ENCODE measurements around the gene CLK3.
A peak's percentile ranks its signal among the peaks of the same experiment; 100 is the strongest.
"Not testable (repeated sequence)": the region's sequence is repeated elsewhere in the genome, so short reads cannot be mapped to it uniquely, and the experiment has no call there.

Gene CLK3

DNA sequence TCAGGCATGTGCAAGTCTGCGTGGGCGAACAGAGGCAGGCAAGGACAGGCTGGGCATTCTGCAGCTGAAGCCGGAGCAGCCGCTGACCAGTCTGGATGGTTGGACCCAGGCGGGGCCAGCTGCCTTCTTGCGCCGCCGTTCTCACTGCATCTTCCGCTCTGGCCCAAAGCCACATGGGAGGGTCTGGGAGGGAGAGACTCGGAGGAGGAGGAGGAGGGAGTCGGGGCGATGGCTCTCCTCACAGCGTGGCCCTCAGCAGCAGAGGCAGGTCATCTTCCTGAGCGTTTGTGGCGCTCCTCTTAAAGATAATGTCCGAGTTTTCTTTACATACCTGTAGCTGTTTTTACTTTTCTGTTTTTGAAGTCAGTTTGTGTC is 5.9 kb downstream of the CLK3 start:
- no peak for DNase-seq (ENCODE audit: low spot score)

DNA sequence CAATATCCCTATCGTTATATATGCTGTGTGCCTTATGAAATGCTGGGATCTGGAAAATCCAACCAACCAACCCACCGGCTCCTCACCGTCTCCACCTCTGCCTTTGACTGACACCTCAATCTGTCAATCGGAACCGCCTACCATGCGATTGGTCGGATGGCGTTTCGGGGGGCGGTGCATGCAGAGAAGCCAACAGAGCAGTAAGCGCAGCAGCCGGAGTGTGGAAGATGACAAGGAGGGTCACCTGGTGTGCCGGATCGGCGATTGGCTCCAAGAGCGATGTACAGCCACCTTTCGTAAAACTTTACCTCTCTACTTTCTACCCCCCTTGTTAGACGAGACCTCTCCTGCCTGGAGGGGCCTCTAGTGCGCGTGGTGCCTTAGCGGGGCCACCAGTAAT is 6.3 kb downstream of the CLK3 start:
- DNase-seq (ENCODE audit: low spot score): no peak

DNA sequence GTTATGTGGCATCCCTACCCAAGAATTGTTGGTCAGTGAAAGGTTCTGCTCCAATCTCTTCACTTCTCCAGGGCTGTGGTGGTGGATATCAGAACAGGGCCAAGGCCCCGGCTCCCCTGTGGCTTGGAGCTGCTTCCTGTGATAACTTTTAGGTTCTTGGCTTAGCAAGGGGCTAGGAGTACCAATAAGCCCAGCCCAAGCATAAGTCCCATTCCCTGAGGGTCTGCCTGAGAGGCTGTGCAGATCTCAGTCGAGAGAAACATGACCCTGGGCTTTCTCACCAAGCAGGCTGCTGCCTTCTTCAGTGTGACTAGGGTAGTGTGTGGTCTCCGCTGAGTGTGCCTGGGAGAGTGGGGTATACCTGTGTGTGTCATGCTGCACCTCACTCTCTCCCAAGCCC is 7.1 kb downstream of the CLK3 start:
- DNase-seq (ENCODE audit: low spot score): no peak

DNA sequence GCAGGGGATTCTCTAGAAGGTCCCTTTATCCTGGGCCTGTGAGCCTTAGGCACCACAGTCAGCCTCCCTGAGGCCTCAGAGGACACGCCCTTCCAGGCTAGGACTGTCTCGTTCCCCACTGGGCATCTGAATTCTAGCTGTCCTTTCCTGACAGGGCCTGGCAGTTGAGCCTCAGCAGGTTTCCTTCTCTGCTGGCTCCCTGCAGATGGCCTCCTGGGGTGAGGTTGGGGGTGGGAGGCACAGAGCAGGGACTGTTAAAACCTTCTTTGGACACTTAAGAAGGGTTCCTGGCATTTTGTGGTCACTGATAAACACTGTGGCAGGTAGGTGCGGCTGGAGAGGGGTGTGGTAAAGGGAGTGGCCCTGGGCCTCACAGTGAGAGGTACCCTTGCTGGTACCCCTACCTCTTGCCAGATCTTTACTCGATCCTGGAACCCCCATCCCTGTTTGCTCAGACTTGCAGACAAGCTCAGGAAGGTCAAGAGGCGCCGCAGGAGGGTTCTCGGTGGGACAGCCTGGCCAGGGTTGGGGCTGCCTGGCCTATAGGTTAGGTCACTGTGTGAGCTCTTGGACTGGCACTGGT is 8.5 kb downstream of the CLK3 start:
- DNase-seq (ENCODE audit: low spot score): no peak

DNA sequence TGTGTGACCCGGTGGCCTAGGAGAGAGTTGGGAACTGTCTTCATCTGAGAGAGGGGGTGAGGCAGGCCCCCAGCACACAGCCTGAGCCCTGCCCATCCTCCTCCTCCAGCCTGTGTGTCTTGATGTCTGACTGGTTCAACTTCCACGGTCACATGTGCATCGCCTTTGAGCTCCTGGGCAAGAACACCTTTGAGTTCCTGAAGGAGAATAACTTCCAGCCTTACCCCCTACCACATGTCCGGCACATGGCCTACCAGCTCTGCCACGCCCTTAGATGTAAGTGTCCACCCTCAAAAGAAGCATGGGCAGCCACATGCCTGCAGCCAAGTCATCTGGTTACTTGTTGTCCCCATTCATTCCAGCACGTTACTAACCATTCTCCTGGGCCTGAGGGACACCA is 10.1 kb downstream of the CLK3 start:
- DNase-seq (ENCODE audit: low spot score): no peak

DNA sequence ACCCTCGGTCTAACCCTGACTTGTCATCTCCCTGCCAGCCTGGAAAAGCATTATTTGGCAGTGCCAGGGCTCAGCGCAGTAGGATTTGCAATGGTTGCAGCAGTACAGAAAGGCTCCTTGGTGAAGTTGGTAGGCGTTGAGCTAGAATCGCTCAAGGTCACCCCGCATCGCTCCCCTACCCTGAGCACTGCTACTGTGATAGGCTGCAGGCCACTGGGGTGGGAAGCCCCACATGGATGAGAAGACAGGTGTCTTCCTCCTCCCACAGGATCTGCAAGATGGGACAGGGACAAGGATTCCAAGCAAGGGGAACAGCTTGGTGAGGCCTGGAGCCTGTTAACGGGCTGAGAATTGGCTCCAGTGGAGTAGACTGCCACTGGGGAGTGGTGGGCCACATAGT is 10.7 kb downstream of the CLK3 start:
- no peak for DNase-seq (ENCODE audit: low spot score)

DNA sequence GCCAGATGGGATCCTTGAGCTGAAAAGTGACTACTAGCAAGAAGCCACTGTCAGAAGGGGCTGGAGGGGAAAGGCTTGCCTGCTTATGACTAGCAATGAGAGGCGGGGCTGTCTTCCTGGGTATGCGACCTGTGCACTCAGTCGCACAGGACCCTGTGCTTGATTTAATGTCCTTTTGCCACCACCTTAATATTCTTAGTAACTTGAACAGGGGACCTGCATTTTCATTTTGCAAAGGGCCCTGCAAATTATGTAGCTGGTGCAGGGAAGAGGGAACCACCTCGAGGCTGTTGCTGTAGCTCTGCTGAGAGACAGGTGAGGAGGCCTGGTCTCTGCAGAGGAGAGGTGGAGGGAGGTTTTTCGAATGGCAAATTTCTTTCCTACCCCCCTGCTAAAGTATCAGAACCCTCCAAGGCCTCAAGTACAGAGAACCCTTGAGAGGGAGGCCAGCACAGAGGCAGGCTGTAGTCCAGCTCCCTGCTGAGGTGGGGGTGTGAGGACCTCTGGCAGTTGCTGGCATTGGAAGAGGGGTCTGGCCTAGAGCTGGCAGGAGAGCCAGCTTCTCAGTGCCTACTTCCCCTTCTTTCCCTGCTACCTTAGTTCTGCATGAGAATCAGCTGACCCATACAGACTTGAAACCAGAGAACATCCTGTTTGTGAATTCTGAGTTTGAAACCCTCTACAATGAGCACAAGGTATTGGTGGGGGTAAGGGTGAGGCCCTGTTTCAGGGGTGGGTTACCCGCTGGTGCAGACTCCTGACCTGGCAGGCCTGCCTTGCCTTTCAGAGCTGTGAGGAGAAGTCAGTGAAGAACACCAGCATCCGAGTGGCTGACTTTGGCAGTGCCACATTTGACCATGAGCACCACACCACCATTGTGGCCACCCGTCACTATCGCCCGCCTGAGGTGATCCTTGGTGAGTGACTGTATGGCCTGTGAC is 11.4 kb downstream of the CLK3 start:
- no peak for DNase-seq (ENCODE audit: low spot score)

DNA sequence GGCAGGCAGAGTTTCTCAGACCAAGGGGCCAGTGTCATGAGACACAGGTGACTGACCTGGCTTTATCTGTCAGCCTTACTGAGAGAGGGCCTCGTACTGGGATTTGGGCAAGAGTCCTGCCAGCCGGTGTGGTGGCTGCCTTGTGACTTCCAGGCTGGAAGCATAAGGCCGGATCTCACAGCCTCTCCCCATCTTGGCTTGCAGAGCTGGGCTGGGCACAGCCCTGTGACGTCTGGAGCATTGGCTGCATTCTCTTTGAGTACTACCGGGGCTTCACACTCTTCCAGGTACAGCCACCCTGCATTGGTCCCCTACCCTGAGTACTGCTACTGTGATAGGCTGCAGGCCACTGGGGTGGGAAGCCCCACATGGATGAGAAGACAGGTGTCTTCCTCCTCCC is 12.1 kb downstream of the CLK3 start:
- no peak for DNase-seq (ENCODE audit: low spot score)

DNA sequence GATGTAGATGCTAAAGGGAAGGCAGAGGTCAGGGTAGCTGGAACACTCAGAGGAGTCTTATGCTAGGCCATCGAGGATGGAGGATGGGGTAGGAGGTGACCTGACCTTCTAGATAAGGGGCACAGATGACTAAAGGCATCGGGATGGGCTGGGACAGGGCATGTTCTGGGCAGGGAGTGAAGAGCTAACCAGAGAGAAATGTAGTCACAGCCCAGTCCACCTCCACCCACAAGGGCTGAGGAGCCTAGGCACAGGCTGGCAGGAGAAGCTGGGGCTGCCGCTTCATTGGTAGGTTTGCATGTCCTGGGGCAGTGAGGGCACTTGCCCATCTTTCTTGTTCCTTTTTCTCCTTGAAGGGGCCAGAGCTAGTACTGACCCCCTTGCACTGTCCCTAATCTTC is 12.6 kb downstream of the CLK3 start:
- DNase-seq (ENCODE audit: low spot score): no peak

DNA sequence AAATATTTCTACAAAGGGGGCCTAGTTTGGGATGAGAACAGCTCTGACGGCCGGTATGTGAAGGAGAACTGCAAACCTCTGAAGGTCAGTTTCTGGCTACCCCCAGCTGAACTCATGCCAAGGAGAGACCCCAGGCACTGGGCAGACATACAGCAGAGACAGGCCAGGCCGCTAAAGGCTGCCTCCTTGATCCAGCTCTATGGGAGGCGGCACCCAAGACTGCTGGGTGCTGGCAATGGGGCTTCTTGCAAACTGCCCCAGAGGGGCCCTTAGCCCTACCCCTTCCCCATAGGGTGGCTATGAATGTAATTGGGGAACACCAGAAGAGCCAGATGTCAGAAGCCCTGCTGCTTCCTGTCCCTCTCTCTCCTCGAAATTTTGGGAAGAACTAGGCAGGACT is 13.3 kb downstream of the CLK3 start:
- no peak for DNase-seq (ENCODE audit: low spot score)

DNA sequence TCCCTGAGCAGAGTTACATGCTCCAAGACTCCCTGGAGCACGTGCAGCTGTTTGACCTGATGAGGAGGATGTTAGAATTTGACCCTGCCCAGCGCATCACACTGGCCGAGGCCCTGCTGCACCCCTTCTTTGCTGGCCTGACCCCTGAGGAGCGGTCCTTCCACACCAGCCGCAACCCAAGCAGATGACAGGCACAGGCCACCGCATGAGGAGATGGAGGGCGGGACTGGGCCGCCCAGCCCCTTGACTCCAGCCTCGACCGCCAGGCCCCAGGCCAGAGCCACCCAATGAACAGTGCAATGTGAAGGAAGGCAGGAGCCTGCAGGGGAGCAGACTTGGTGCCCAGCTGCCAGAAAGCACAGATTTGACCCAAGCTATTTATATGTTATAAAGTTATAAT is 14.1 kb downstream of the CLK3 start:
- not testable (repeated sequence) for DNase-seq (ENCODE audit: low spot score)

DNA sequence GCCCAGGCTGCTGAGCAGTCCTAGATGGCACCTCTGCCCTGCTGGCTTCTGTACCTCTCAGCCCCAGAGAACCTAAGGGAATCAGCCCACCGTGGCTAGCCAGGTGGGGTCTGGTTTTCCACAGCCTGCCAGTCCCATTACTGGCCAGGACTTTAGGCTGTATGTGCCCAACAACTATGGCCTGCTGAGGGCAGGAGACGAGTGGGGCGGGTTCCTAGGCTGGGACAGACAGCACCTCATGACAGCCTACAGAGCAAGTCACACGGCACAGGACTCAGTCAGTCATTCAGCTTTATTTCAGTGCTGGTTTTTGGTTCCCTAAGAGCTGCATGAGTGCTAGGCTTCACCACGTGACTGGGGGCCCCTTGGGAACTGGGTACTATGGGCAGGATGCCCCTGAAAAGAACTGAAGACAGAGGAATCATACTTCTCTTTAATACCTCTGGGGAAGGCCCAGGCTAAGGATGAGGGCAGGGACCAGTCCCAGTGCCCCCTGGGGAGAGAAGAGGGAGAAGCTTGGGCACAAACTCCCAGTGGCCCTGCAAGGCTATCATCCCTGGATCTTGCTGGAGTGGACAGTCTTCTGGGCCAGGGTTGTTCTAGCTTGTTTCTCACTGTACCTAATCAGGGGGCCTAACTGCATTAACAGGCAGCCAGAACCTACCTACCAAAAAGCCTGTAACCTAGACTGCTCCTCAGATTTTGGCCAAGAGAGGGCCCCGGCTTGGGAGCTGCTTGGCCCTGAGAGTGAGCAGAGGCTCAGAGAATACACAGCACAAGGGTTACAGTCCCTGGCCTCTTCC is 14.8 kb downstream of the CLK3 start:
- DNase-seq (ENCODE audit: low spot score): no peak

DNA sequence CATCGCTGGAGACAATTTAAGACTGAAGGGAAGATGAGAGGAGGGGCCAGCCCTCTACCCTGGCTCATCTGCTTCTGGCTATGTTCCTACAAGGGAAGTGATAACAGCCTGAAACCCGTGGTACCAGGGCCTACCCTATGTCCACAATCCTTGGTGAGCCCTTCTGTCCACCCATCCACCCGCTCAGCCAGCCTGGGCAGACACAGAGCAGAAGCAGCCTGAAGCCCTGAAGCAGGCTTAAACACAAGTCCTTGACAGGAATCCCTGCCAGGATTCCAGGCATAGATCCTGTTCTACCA is 15.4 kb downstream of the CLK3 start:
- DNase-seq (ENCODE audit: low spot score): no peak

DNA sequence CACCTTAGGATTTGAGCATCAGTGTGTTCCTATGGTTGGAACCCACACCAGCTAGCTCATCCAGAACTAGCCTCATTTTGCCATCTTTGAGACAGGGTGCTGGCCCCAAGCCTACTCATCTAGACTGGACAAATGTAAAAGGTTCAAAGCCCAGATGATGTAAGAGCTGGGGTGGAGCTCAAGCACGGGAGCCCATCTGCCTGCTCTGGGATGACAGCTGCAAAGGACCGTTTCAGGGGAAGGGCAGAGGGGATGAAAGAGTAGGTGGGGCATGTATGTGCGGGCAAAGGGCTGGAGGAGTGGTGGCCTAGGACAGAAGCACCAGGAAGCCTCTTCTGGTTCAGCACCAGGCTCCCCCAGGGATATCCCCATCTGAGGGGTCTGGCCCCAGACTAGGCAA is 15.8 kb downstream of the CLK3 start:
- DNase-seq (ENCODE audit: low spot score): no peak

DNA sequence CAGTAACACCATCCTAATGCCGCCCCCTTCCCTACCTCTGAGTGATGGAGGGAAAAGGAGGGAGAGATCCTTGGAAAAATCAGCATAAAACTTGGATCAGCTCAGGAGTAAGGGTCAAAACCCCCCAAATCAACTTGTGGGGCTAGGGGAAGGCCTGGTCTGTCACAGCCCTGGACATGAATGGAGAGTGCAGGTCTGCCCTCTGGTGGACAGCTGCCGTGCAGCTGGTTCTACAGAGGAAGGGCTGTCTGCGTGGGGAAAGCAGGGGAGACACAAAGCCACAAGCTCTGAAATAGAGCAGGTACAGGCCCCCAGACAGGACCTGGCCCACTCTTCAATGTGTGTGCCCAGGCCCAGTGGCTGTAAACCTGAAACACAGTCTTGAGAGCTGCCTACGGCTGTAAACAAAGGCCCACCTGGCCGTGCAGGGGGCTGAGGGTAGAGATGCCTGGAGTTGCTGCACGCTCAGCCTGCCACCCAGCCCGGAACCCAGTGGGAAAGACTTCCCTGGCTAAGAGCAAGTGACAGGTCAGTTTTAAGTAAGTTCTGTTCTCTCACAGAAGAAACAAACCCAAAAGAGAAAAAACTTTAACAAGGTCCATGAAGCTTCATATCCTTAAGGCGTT is 16.4 kb downstream of the CLK3 start:
- DNase-seq (ENCODE audit: low spot score): peak; percentile 84

DNA sequence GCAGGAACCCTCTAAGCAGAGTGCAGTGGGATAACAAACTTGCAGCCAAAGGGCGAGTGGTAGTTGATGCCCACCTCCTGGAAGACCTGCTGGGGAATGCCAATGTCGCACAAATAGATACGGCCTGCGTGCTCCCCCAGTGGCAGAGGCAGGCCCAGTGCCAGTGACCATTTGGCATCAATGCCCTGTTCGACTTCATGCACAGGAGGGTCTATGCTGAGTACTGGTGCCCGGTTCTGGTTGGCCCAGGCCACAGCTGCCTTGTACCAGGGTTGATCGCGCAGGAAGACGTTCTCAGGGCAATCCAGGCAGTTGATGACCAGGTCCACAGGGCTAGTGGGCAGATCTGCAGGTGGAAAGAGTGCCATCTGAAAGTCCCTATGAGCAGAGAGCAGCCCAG is 17.0 kb downstream of the CLK3 start:
- DNase-seq (ENCODE audit: low spot score): no peak

DNA sequence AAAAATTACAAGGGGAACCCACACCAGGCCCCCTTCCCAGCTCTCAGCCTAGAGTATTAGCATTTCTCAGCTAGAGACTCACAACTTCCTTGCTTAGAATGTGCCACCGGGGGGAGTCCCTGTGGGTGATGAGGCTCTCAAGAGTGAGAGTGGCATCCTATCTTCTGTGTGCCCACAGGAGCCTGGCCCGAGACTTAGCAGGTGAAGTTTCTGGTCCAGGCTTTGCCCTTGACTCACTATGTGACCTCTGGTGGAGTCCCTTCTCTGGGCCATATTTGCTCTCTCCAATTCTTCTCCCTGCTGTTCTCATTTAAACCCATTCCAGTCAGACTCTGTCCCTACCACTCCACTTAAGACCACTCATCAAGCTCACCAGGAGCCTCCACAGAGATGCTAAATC is 18.1 kb downstream of the CLK3 start:
- no peak for DNase-seq (ENCODE audit: low spot score)

DNA sequence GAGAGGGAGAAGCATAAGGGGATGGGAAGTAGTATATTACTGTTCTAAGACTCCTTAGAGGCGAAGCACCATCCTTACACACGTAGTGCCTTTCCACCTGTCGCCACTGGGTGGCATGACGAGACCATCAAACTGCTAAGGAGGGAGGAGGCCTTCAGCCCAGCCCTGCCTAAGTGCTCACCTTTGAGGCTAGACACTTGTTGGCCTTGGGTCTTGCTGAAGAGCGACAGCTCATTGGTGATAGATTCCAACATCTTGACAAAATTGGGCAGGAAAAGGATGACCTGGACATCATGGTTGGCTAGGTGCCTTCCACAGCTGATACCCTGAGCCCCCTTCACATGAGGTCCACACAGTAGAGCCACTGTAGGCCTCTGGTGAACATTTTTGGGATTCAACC is 19.6 kb downstream of the CLK3 start:
- DNase-seq (ENCODE audit: low spot score): peak; percentile 83

DNA sequence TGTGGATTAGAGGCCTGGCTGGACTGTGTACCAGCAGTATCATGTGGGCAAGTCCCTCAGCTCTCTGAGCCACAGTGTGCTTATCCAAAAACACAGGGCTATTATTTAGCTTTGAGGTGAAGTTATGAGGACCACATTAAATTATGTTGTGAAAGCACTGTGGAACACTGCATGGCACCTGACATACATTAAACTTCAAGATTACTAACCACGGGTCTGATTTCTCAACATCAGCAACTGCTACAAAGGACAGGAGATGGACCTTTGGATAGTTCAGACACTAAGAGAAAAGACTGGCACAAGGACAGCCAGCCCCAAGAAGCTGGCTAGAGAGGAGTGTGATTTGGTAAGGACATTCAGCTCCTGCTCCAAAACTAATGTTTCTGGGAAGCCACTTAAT is 21.3 kb downstream of the CLK3 start:
- no peak for DNase-seq (ENCODE audit: low spot score)

DNA sequence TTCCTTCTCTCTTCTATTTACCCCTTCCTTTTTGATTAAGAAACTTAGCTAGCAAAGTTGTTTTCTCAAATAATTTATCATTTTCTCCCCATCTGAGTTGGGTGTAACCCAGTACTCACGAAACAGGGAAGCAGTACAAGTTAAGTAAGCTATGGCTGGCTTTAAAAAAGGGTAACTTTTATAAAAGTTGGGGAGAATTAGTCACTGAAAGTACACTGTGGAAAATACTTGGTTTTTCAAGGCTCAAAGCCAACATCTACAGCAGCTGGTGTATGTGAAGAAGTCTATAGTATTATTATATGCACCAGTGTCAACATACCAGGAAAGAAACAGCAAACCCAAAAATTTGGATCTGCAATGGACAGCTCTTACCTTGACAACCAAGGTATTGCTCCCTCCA is 25.5 kb downstream of the CLK3 start:
- DNase-seq (ENCODE audit: low spot score): no peak

DNA sequence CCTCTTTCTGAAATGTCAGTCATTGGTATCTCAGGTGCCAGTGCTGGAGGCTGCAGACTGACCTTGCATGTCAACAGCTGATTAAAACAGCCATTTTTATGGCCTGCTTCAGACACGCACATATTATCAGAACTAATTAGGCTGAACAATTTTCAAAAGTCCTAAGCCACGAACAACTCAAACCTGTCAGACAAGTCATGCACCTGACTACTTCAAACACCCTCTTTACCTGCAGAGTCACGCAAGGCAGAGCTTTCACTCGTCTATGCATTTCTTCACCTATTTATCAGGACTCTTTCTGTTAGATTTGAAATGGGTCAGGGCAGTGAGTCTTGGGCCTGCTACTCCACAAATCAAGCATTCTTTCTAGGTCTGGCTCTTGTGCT is 26.7 kb downstream of the CLK3 start:
- no peak for DNase-seq (ENCODE audit: low spot score)

DNA sequence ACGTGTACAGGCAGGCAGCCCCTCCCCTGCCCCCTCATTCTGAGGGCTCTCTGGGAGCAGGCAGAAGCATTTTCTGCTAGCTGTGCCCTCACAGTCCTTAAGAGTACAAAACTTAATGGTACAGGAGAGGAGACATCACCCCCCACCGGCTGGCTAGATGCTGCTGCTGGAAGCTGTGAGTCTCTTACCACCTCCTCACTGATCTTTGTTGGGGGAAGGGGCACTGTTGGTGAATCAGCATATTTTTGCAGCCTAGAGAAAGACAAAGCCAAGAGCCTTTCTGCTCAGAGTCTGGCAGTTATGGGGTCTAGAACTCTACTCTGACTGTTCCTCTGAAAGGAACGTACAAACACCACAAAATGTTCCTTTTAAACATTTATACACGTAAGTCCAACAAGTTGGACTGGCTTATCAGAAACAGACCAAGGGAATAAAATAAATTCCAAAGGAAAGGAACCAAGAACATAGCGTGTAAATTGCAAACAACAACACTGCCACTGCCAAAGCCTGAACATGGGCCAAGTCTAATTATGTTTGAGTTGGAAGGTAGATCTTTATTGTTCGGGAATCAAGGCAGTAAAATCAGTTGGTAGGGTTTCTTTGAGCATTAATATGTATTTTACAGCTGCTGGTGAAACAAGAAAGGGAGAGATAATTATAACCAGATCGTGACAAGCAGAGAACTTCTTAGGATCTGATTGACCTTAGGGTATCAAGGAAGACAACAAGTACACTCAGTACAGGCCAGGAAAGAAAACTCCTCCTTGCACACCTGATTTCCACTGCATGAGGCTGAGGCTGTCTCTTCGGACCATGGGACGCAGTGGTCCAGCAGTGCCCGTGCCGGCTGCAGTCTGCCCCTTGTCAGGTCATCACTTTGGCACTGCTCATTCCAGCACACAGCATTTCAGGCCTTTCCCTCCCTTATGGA is 27.4 kb downstream of the CLK3 start:
- DNase-seq (ENCODE audit: low spot score): peak; percentile 9
